Stimulated activated CD4-positive, alpha-beta T cell treated with anti-CD3 and anti-CD28 coated beads, Interleukin-4, amount 100 ng/mL, for 4 hours (primary cell): ENCODE results near the gene ONECUT2.
A peak's percentile ranks its signal among the peaks of the same experiment; 100 is the strongest.
"Not testable (repeated sequence)": the region's sequence is repeated elsewhere in the genome, so short reads cannot be mapped to it uniquely, and the experiment has no call there.

Experiments
- DNase-seq, 2 experiments: peaks; one replicate each; pipeline ENCODE4 v3.0.0-alpha.2; 2020

Gene ONECUT2

DNA sequence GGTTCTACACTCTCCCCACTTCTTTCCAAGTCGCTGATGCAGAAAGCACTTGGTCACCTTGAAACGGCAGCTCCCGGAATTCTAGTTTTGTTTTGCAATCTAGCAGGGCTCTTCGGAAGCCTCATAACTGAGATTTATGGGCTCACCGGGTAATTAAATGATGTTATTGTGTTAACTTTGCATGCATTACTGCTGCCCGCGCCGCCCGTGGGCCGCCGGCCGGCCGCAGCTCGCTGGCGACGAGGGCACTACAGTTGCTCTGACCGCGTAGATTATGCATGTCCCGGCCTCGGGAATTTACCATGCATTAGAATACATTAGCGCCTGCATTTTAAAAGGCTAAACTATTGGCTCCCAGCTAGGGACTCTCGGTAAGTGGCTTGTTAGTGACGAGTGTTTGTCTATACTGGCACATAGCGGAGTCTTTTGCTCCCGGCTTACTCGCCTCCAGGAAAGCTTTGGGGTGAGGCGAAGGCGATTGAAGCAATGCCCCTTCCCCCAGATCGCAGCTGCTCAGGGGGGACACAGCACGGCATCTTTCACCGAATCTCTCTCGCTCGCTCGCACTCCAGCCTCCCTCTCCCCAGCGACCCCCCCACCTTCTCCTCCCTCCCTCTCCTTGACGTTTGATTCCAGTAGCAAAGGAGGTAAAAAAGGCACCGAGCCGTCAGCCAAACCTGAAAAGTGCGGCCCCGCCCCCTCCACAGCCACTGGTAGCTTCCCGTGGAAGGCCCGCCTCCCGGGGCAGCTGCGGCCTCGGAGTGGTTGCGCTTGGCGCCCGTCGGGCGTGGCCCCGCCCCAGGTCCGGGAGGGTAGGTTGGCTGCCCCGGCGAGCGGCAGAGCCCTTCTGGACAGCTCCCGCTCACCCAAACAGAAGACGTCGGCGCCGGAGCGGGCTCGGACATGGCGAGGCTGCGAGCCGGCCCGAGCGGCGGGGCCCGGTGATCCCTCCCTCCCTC, at the start of gene ONECUT2:
ONECUT2 (plus strand) TSS at position 839 of the 959 bp plus-strand sequence. CDS start 343 bp downstream, outside the sequence.
- DNase-seq = peak; percentile 51 to 52

DNA sequence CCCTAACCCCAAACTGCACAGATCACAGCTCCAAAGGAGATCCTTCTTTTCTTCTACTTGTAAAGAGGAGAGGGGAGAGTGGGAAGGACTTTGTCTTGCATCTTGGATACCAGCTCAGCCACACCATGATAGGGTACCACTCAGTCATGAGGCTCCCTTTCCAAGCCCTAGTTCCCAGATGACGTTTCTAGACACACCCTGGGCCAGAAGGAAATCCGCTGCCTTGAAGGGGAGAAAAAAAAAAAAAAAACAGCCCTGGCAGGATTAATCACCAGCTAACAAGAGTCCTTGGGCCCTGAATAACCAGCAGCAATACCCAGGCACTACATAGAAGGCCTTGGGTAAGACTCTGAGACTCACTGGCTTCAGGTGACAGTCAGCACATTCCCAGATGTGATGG, 45.9 kb upstream of the ONECUT2 start:
- DNase-seq = no peak

GRCh38 chr18:57390044-57390443, 45.1 kb upstream of the ONECUT2 start:
- no peak for DNase-seq

DNA sequence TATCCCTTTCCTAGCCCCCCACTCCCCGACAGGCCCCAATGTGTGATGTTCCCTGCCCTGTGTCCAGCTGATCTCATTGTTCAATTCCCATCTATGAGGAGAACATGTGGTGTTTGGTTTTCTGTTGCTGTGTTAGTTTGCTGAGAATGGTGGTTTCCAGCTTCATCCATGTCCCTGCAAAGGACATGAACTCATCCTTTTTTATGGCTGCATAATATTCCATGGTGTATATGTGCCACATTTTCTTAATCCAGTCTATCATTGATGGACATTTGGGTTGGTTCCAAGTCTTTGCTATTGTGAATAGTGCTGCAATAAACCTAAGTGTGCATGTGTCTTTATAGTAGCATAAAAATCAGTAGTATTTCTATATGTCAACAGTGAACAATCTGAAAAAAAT, 40.4 kb upstream of the ONECUT2 start:
- not testable (repeated sequence) for DNase-seq

DNA sequence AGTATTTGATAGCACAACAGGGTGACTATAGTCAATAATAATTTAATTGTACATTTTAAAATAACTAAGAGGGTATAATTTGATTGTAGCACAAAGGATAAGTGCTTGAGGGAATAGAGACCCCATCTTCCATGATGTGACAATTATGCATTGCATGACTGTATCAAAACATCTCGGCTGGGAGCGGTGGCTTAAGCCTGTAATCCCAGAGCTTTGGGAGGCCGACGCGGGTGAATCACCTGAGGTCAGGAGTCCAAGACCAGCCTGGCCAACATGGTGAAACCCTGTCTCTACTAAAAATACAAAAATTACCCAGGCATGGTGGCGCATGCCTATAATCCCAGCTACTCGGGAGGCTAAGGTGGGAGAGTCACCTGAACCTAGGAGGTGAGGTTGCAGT, 38.3 kb upstream of the ONECUT2 start:
- not testable (repeated sequence) for DNase-seq

- no peak for DNase-seq
Observed at GRCh38 chr18:57397440-57398132, 37.6 kb upstream of the ONECUT2 start.

GRCh38 chr18:57404345-57404744, 30.8 kb upstream of the ONECUT2 start:
- DNase-seq = no peak

- DNase-seq = no peak
Observed at GRCh38 chr18:57409650-57410049, 25.5 kb upstream of the ONECUT2 start.

- no peak for DNase-seq
Observed at GRCh38 chr18:57410749-57411148, 24.4 kb upstream of the ONECUT2 start.

DNA sequence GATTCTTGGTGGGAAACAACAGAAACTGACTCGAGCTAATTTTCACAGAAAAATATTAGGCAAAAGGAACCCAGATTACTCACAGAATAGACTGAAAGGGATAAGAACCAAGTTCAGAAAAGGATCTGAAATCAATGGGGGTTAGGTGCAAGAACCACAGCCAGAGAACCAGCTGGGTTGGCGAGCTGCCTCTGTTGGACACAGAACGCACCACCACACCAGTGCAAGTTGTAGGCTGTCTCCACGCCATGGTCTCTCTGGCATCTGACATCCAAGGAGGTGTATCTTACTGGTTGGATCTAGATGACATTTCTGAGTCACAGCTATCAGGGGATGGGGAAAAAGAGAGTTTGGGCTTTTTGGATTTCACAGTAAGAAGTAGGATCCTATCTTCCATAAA, 18.6 kb upstream of the ONECUT2 start:
- DNase-seq = no peak

DNA sequence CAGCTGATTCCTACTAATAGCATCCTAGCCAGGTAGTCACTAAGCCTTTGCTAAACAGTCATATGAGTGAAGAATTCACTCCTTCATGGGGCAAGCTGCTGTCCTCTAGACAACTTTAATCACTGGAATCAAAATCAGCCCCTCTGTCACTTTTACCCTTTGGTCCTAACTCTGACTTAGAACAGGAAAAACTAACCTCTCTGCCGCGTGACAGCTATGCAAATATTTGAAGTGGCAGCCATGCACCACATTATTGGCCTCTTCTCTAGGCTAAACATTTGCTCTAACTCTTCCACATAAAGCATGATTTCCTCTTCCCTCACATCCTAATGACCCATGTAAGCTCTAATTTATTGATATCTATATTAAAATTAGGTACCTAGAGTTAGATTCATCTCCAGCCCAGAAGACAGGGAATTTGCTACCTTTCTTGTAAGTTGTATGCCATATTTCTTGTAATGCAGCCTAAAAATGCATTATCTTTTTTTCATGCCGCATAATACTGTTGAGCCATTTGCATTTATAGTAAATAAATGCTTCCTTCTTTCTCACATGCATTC, 12.8 kb upstream of the ONECUT2 start:
- no peak for DNase-seq

DNA sequence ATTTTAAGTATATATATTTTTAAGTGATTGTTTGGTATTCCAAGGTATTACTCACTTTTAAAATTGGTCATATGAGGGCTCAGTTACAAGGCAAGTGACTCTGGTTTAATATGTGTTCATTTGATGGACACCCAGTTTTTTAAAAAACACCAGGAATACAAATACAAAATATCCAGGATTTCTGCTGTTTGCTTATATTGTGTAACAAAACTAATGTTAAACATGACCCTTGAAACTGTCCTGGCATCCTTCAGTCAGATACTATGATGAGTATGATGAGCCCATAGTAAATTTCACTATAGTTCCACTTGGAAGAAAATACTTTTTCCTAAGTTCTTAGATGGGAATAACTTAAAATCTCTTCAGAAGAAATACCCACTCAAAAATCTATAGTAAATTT, 11.4 kb upstream of the ONECUT2 start:
- DNase-seq = no peak

DNA sequence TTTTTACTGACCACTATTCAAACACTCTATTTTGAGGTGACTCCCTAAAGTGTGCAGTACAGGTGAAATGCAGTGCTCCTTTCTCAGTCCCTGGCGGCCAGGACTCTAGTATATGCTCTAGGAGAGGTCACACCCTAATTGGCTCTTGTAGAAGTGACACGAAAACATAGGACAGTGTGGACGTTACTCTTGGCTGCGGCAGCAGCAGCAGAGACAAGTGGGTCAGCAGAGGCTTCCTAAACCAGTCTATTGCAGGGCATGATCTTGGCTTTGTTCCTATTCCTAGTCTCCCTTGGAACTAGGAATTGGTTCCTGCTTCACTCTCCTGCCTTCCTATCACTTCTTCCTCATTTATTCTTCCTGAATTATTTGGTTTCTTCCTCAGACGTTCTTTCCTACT, 10.1 kb upstream of the ONECUT2 start:
- DNase-seq = no peak

- DNase-seq = no peak
Observed at GRCh38 chr18:57426187-57426586, 9.0 kb upstream of the ONECUT2 start.

- no peak for DNase-seq
Observed at GRCh38 chr18:57427429-57428201, 7.6 kb upstream of the ONECUT2 start.

GRCh38 chr18:57428221-57429150, 6.7 kb upstream of the ONECUT2 start:
- DNase-seq = no peak

- DNase-seq = no peak
Observed at GRCh38 chr18:57429167-57430078, 5.8 kb upstream of the ONECUT2 start.

DNA sequence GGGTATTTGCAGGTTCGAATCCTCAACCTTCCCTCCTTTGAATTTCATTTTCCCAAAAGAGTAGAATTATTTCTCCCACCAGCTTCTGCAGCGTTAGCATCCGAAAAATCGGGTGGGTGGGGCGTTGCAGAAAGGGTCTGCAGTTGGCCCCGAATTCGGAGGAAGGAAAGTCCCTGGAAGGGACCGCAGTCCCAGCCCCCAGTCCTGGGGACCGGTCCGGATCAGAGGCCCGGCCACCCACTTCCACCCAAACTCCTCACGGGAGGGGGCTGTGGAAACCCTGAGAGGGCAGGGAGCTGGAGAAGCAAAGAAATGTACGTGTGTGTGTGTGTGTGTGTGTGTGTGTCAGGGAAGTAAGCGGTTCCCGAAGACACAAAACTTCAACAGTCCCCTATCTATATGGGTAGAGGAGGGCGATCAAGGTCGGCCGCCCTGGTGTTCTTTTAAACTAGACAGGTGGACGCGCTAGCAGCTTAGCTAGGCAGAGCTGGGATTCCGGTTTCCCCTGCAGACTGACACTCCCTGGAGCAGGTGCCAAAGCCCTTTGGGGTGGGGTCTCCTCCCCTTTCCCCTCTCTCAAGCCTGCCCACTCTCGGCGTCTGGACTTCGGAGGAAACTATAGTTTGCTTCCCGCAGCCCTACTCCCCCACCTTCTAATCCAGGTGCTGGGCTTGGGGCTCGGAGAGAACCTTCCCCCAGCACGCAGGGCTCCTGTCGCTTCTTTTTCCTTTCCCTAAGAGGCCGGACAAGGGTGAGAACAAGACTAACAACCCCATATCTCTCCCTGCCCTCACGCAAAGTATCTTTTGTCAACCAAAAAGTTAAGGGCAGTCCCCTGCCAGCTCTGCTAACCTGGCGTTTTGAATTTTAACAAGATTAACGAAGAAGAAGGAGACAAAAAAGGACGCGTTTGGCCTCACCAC, 4.8 kb upstream of the ONECUT2 start:
- no peak for DNase-seq

DNA sequence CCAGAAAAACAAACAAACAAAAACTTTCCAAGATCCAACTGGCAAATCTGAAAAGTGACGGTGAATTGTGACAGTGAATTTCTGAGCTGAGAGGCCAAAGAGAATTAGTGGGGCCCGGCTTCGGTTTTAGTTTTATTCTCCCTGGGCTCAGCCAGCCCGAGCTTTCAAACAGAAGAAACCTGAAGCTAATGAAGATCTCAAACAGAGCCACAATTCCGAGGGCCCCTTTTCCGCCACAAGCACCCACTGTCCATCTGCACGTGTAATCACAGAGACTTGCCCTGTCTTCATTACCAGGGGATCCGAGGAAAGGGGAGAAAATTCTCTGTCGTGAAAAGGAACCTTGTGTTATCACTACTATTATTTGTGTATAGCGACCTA, 4.2 kb upstream of the ONECUT2 start:
- DNase-seq = no peak
